ENCODE measurements around the gene SOX6. TPM values are rescaled to one million over a fixed set of nuclear protein-coding genes. Genes with fewer than 3 reads are reported as not detected.
"Not testable (repeated sequence)": the region's sequence is repeated elsewhere in the genome, so short reads cannot be mapped to it uniquely, and the experiment has no call there.

Gene SOX6
- total RNA-seq, 1 donor from 2014 or later: 36.1 TPM

DNA sequence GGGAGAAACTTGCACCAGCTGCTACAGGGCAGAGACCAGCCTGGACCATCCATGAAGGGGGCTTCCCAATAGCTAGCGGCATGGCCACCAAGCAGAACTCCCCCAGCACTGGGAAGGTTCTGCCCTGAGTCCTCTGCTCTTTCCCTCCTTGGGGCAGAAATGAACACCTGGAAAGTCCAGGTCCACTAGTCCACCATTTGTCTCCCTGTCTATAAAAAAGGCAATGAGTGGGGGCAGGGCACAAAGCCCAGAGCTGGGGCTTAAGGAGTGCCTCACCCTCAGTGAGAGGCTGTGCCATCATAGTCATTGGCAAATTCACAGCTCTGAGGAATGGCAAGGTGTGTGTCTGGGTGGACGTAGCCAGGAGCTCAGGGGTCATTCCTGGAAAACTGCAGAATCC lies 420.3 kb downstream of the SOX6 start:
- DNase-seq (ENCODE audit: low spot score): no peak

DNA sequence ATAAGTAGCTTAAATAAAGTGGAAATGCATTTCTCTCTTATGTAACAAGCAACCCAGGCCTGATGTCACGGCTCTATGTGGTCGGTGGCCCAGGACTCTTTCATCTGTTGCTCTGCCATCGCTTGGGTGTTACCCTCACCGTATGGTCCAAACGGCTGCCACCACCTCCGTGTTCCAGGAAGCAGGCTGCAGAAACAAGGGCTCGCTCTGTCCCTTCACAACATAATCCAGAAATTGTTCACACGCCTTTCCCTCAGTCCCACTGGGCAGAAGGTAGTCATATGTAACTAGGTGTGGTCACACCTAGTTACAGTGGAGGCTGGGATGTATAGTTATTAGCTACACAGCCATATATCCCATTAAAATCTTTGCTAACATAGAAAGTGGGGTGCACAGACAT lies 421.0 kb downstream of the SOX6 start:
- no peak for DNase-seq (ENCODE audit: low spot score)

DNA sequence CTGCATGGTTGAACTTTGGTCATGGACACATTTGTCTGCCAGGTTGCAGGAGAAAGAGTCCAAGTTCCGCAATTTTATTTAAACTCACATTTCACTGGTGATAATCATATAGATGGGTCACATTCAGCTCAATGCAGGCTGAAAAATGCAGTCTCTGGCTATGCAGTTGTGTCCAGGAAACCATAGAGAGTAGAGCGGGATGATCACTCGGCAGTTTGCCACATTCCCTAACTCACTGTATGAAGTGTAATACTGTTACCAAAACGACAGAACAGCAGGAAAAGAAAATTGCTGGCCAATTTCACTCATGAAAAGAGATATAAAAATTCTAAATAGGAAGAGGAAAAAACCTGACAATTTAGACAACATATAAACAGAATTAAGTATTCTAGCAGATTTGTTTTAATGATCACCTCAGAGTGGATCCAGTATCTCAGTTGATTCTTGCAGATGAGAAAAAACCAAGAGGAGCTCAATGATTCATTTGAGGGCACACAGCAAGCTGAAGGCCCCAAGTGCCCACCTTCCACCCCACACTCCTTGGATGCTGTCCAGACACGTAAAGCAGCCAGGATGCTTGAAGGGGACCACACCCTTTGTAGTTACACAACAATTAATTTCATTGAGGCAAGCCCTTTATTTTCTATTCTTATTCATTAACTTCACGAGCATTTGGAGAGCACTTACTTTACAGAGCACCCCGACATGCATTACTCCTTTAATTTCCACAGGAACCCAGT lies 422.3 kb downstream of the SOX6 start:
- DNase-seq (ENCODE audit: low spot score): no peak

DNA sequence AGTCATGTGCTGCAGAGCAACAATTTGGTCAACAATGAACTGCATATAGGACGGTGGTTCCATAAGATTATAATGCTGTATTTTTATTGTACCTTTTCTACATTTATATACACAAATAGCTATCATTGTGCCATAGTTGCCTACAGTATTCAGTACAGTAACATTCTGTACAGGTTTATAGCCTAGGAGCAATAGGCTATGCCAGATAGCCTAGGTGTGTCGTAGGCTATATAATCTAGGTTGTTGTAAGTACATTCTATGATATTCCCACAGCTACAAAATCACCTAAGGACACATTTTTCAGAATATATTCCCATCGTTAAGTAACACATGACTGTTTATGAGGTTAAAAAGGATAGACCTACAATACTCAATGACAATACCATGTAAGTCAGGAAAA lies 423.9 kb downstream of the SOX6 start:
- DNase-seq (ENCODE audit: low spot score): no peak

DNA sequence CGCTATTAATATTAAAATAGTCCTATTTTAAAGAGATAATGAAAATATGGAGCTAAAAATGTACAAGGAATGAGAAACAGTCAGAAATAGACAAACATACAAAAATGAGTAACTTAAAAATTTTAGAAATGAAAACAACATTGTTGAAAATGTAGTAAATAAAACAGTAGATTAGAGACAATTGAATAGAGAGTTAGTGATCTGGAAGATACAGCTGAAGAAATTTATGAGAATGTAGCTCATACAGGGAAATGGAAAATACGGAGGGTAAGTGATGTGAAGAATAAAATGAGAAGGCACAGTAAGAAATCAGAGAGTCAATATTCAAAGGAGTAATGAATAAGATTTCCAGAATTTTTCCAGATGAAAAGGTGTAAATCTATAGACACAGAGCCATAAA lies 424.8 kb downstream of the SOX6 start:
- DNase-seq (ENCODE audit: low spot score): no peak

DNA sequence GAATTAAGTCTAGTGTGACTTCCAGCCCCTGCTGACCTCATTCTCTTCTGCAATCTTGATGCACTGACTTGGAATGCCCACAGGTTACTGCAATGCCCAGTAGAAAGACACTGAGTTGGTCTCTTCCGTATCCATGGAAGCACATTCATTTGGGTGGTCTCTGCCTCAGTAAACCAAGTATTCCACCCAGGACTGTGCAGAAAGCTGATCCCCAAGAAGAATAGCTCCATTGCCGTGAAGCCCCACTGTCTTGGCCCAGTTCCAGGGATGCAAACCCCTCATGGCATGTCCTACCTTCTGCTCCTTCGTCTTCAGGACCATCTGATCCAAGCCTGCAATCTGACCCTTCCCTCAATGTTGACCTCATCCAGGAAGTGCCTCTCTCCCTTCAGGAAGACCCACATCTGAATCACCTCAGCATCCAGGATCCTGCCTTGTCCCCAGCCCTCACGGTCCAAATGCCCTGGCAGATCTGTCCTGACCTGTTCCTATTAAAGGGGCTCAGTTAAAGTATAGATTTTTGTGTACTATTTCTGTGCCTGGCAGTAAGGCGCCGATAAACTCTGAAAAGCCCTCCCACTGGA lies 425.8 kb downstream of the SOX6 start:
- no peak for DNase-seq (ENCODE audit: low spot score)

DNA sequence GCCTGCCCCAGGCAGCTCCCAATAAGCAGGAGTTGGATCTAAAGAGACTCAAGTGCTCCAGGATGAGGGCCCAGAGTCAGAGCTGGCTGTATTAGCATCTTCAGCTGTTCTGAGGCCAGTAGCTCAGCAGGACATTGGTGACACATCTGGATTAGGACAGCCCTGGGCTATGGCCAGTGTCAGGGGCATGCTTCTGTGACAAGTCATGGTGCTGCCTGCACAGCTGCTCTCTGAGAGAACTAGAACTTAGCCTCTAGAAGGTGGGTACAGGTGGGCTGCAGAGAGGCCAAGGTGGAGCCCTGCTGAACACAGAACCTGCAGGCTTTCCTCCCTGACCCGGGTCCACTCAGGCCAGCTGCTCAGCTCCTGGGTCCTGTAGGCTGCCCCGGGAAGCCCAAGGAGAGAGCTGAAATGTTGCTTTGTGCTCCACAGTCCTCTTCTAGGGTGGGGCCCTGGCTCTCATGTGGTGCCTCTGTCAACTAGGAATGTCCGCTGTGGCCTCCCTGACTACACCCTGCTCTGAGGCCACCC lies 426.9 kb downstream of the SOX6 start:
- DNase-seq (ENCODE audit: low spot score): no peak

DNA sequence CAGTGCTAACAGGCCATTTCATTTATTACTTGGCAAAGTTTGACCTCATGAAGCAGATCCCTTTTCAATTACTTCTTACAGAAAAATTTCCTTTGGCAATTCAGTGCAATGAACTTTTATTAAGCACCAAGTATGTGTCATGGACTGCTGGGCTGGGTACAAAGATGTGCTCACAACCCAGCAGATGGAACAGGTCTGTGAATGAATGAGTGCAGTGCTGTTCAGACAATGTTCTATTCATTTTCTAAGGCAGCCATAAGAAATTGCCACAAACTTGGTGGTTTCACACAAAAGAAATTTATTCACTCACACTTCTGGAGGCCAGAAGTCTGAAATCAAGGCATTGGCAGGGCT lies 428.5 kb downstream of the SOX6 start:
- no peak for DNase-seq (ENCODE audit: low spot score)

DNA sequence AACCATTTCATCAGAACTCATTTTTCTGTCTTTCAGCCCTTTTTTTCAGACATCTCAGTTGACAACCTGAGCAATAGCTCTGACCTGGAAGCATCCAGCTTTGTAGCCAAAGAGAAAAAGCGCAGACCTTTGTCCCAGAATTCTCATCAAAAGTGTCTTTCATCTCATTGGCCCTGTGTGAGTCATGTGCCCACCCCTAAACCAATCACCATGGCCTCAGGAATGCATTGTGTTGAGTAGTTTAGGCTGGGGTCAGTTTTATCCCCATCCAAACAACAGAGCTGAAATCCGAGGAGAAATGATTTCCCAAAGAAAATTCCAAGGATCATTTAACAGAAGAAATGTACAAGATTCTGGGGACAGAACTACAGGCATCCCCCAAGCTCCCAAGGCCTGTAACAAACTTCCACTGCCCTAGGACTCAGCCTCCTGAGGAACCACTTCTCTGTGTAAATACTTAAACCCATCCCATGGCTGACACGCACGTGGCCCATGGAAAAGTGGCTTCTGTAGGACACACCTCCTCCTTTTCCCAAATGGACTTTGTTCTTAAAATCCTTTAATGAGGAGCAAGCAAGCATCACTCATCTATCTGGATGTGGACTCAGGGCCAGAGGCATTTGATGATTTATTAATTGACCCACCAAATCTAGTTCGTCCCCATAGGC lies 429.0 kb downstream of the SOX6 start:
- peak; percentile 43 for DNase-seq (ENCODE audit: low spot score)

DNA sequence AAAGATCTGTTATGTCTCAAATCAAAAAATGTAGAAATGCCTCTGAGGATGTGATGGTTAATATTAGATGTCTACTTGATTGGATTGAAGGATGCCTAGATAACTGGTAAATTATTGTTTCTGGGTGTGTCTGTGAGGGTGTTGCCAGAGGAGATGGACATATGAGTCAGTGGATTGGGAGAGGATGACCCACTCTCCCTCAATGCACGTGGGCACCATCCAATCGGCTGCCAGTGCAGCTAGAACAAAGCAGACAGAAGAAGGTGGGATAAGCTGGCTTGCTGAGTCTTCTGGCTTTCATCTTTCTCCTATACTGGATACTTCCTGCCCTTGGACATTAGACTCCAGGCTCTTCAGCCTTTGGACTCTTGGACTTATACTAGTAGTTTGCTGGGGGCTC lies 430.3 kb downstream of the SOX6 start:
- DNase-seq (ENCODE audit: low spot score): no peak

DNA sequence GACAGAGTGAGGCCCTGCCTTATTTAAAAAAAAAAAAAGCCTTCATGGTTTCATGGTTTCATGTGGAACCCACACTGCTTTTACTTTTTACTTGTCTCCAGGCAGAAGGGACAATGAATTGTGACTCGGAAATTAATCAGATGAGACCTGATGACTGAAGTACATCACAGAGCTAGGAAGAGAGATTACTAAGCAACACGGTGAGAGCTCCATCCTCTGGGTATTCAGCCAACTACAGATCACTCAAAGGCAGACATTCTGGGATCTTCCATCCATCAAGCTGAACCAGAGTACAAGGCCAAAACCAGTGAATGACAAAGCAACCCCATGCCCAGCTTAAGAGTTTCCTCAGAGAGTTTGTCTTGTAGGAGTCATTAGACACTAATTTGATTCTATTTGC lies 433.2 kb downstream of the SOX6 start:
- no peak for DNase-seq (ENCODE audit: low spot score)

DNA sequence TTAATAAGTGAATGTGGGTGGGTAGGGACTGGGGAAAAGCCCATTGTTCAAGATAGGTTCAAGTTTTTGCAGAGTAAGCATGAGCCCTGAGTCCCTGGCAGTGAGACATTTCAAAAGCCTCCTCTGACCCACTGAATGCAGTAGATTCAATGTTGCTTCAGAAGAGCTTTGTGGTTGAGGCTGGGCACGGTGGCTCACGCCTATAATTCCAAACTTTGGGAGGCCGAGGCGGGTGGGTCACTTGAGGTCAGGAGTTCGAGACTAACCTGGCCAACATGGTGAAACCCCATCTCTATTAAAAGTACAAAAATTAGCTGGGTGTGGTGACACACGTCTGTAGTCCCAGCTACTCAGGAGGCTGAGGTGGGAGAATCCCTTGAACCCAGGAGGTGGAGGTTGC lies 433.6 kb downstream of the SOX6 start:
- DNase-seq (ENCODE audit: low spot score): not testable (repeated sequence)

DNA sequence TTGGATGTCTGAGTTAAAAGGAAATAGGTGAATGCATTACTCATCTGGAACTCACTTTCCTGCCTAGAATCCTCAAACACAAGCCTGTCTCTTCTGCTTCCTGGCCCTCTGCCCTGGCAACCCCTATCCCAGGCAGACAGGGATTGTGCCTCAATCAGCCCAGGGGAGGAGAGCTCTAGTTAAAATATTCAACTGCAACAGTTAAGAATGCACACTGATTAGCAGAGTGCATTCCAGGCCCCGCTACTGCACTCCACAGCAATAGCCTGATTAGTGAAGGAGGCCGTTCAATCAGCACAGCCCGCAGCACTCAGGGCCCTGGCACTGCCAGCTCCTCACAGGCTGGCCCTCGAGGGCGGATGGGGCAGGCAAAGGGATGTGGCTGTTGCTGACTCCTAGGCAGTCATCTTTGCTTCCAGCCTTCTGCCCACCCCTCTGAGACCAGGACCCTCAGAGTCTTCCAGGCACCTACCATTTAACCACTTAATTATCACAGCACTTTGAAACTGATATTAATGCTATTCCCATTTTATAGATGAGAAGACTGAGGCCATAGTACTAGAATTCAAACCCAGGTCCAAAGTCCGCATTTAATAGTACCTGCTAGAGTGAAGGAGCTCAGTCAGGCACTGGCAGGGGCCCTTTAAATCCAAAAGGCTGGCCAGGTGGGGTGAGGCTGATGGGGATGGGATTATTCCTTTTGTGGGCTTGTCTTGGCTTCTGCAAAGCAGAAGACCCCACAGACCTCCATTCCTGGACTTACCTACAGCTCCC lies 435.3 kb downstream of the SOX6 start:
- DNase-seq (ENCODE audit: low spot score): no peak

DNA sequence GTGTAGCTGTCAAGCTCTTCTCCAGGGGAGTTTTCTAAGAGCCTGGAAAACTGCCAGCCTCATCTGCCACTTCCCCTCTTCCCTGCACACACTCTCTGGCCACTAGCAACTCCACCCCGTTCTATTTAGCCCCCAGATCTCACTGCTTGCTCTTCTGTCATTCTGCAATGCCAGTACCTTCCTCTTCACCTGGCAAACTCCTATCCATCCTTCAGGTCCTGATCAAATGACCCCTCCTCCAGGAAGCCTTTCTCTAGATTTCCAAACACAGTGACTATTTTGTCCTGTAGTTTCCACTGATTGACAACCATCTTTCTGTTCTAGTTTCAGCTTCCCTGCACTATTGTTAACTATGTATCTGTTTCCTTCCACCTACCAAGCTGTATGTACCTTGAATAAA lies 437.7 kb downstream of the SOX6 start:
- DNase-seq (ENCODE audit: low spot score): no peak

DNA sequence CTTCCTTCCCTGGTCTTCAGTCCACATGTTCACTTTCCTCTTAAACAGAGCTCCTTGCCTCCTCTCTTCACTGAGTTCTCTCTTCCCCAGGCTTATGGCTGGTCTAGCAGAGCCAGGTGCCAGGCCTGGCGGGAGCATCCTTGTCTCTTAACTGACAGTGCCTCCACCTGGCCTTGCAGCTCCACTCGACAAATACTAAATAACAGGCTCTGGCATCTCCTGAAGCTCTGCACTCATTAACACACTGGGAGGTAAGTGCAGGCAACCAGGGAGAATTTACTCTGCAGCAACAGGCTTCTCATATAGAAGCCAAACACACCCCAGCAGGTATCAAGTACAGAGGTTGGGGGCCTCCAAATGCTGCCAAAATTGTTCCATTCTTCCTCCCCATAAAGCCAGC lies 438.1 kb downstream of the SOX6 start:
- DNase-seq (ENCODE audit: low spot score): no peak

All from mucosa of gallbladder (tissue), 1 donor.